Stimulated activated CD4-positive, alpha-beta T cell treated with anti-CD3 and anti-CD28 coated beads, Interleukin-4, amount 100 ng/mL, for 4 hours (primary cell): ENCODE measurements around the gene DNAH10.
"Not testable (repeated sequence)": the region's sequence is repeated elsewhere in the genome, so short reads cannot be mapped to it uniquely, and the experiment has no call there.

Experiments
- DNase-seq, 2 experiments: peaks; one replicate each; pipeline ENCODE4 v3.0.0-alpha.2; 2020

Gene DNAH10

GRCh38 chr12:123747309-123747708 is 14.8 kb upstream of the DNAH10 start:
- DNase-seq, result no peak

- no peak for DNase-seq
Observed at GRCh38 chr12:123748161-123748560, 13.9 kb upstream of the DNAH10 start.

- no peak for DNase-seq
Observed at GRCh38 chr12:123748661-123749060, 13.4 kb upstream of the DNAH10 start.

GRCh38 chr12:123749355-123749754 is 12.7 kb upstream of the DNAH10 start:
- DNase-seq, result no peak

- no peak for DNase-seq
Observed at GRCh38 chr12:123750159-123750656, 11.9 kb upstream of the DNAH10 start.

- DNase-seq, result no peak
Observed at GRCh38 chr12:123752046-123752445, 10.1 kb upstream of the DNAH10 start.

GRCh38 chr12:123754041-123754772 is 7.9 kb upstream of the DNAH10 start:
- no peak for DNase-seq

- no peak for DNase-seq
Observed at GRCh38 chr12:123757561-123757960, 4.5 kb upstream of the DNAH10 start.

- DNase-seq, result no peak
Observed at GRCh38 chr12:123760267-123760938, 1.7 kb upstream of the DNAH10 start.

- DNase-seq, result no peak
Observed at GRCh38 chr12:123762715-123763052, 583 bp downstream of the DNAH10 start.

GRCh38 chr12:123763093-123763492 is 992 bp downstream of the DNAH10 start:
- DNase-seq, result no peak

- DNase-seq, result no peak
Observed at GRCh38 chr12:123764109-123764508, 2.0 kb downstream of the DNAH10 start.

GRCh38 chr12:123765504-123766035 is 3.5 kb downstream of the DNAH10 start:
- DNase-seq, result no peak

GRCh38 chr12:123767613-123768012 is 5.5 kb downstream of the DNAH10 start:
- DNase-seq, result no peak

GRCh38 chr12:123771261-123771660 is 9.2 kb downstream of the DNAH10 start:
- no peak for DNase-seq

- DNase-seq, result no peak
Observed at GRCh38 chr12:123772074-123772473, 10.0 kb downstream of the DNAH10 start.

- no peak for DNase-seq
Observed at GRCh38 chr12:123773375-123773774, 11.3 kb downstream of the DNAH10 start.

- DNase-seq, result no peak
Observed at GRCh38 chr12:123779551-123779950, 17.4 kb downstream of the DNAH10 start.

- DNase-seq, result no peak
Observed at GRCh38 chr12:123782997-123783792, 21.1 kb downstream of the DNAH10 start.

GRCh38 chr12:123787466-123787865 is 25.4 kb downstream of the DNAH10 start:
- no peak for DNase-seq

GRCh38 chr12:123788541-123788940 is 26.4 kb downstream of the DNAH10 start:
- no peak for DNase-seq

GRCh38 chr12:123789422-123789821 is 27.3 kb downstream of the DNAH10 start:
- DNase-seq, result not testable (repeated sequence)

GRCh38 chr12:123790905-123791467 is 28.9 kb downstream of the DNAH10 start:
- DNase-seq, result no peak
